NCI-H446 (cell line): Measurements from ENCODE around the gene INPP4A.

Experiments used
- DNase-seq, 2 experiments: peaks; one replicate each; lab custom pipeline; 2025; lab: John Stamatoyannopoulos, UW

The INPP4A gene

DNA sequence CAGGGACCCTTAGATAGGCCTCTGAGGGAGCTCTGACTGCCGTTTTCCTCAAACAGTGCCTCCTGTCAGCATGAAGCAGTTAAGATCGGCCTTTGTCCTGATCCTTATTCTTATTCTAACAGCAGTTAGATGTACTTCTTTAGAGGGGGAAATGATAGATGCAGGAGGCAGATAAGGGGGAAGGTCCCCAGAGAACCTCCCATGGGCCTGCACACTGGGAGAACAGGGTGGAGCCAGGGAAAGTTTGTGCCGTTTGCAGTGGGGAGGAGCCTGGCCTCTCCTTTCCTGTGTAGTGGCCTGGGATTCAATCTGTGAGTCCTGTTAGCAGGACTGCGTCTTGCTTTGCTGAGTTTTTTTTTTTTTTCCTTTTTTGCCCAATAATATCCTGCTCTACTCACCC is 7.9 kb upstream of the INPP4A start:
- no peak for DNase-seq

GRCh38 chr2:98438190-98439133 is 6.2 kb upstream of the INPP4A start:
- DNase-seq: no peak

GRCh38 chr2:98441706-98442450 is 2.8 kb upstream of the INPP4A start:
- DNase-seq: no peak

DNA sequence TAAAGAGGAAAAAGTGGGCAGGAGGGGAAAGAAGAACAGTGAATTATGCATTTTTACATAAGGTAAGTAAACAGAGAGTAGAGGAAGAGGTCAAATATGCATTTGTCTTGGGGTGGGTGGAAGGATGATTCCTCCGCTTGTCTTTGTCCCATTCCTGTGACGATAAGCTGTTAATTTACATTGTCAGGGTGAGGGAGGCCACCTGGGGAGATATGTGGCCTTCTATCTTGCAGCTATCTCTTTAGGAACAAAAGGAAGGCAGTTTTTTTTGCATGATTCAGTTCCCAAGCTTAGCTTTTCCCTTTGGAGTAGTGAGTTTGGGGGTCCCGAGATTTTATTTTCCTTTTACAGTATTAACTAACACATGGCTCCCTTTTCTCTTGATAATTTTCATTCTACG is 2.2 kb upstream of the INPP4A start:
- no peak for DNase-seq

GRCh38 chr2:98445177-98445682 is 572 bp downstream of the INPP4A start:
- no peak for DNase-seq

GRCh38 chr2:98445683-98446581 is 1.3 kb downstream of the INPP4A start:
- no peak for DNase-seq

- no peak for DNase-seq
Observed at GRCh38 chr2:98446850-98447249, 2.2 kb downstream of the INPP4A start.

GRCh38 chr2:98448441-98449145 is 3.9 kb downstream of the INPP4A start:
- DNase-seq: no peak

- no peak for DNase-seq
Observed at GRCh38 chr2:98452396-98453027, 7.9 kb downstream of the INPP4A start.

DNA sequence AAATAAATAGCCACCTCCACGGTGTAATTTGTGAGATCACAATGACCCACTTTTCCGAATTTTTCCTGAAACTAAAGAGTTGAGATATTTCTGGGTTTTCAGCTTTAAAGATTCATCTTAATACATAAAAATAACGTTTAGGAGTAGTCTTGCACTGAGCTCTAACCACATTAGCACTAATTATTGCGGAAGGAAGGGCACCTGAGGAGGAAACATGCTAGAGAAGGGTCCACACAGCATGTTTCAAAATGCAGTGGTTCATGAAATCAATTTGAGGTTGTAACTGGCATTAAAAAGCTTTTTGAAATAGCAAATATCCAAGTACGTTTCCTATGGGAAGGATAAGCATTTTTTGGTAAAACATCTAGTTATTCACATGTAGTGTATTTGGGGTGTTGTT is 8.4 kb downstream of the INPP4A start:
- DNase-seq: no peak

DNA sequence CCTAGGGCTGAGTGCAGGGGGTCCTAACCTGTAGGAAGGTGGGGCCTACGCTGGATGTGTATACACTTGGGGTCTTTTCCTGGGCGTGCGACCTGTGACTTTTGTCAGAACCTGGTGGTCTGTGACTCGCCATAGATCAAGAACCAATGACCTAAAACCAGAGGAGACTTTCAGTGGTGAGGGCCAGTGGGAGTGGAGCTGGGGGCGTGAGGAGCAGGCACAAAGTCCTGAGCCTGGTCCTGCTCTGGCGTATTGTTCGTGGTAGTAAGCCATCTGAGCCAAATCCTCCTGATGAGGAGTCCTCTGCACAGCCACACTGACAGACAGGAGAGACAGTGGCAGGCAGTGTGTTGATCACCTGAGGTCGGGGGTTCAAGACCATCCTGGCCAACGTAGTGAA is 8.9 kb downstream of the INPP4A start:
- no peak for DNase-seq

- no peak for DNase-seq
Observed at GRCh38 chr2:98454073-98454472, 9.4 kb downstream of the INPP4A start.

- no peak for DNase-seq
Observed at GRCh38 chr2:98454500-98455235, 10.0 kb downstream of the INPP4A start.

GRCh38 chr2:98455494-98455976 is 10.9 kb downstream of the INPP4A start:
- no peak for DNase-seq

- DNase-seq: no peak
Observed at GRCh38 chr2:98457045-98457696, 12.5 kb downstream of the INPP4A start.

GRCh38 chr2:98458207-98458606 is 13.5 kb downstream of the INPP4A start:
- no peak for DNase-seq

DNA sequence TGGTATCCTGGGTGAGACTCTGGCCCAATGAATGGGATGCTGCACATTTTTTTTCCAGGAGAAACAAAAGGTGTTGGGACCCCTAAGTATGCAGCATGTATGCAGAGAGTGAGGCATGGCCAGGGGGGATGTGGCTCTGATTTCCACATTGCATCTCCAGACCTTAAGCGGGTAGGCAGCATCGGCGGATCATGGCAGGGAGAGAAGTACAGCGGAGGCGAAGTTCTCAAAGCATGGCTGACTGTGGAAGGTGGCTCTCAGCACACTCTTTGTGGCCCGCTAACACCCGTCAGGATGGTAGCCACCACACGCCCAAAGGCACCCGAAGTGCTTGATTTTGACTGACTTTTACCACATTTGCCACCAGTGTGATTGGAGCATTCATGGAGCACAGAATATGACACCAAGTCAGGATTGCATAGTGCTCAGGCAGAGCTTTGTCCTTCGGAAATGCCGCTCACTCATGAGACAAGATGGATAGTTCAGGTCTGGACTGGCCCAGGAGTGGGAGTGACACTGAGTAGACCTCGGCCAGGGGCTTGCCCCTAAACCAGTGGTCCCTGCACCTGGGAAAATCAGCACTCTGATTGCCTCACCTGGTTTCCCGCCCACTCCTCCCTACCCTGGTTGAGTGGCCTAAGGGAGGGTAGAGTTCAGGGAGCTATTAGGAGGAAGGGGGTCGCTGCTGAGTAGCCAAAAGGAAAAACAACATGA is 14.2 kb downstream of the INPP4A start:
- DNase-seq: no peak

- DNase-seq: no peak
Observed at GRCh38 chr2:98459496-98460175, 15.0 kb downstream of the INPP4A start.
